IMR-90 (cell line): Measurements from ENCODE around the gene EPHA2. TPM values are rescaled to one million over a fixed set of nuclear protein-coding genes. Genes with fewer than 3 reads are reported as not detected.
A peak's percentile ranks its signal among the peaks of the same experiment; 100 is the strongest.

Experiments used
- ATAC-seq: fragments of 200-7000 bp; cut with Tn5 transposase; 2 replicates; pipeline ENCODE4 v1.9.1; 2020; ENCODE audit warnings: low read depth, mild to moderate bottlenecking, moderate library complexity
- BruUV-seq: library from RNA; stranded (reverse); fragments of 400-500 nt; replicated peaks from 2 replicates; lab custom pipeline; 2021; lab: Mats Ljungman, UMichigan
- CTCF ChIA-PET: fragments of 300-600 bp; formaldehyde crosslinking; extraction: SDS; loops from one replicate; lab custom pipeline; 2021; ENCODE audit warnings: antibody characterized with exemption; lab: Yijun Ruan, JAX
- POLR2A ChIA-PET: fragments of 300-600 bp; sonication (Branson Sonifier 250); formaldehyde crosslinking; loops from one replicate; lab custom pipeline; 2022; ENCODE audit warnings: antibody characterized with exemption; ENCODE audit not compliant: unreplicated experiment; lab: Charles Lee
- DNase-seq: peaks from one replicate; pipeline ENCODE4 v3.0.0; 2013
- H2AFZ ChIP-seq: replicated peaks from 2 replicates; pipeline ENCODE3; 2013; ENCODE audit warnings: low read length, mild to moderate bottlenecking; ENCODE audit not compliant: poor library complexity
- H2AK5ac ChIP-seq: 2 replicates; pipeline ENCODE4 v1.6.1; 2013; ENCODE audit warnings: low read depth, low read length, inconsistent platforms
- H2AK9ac ChIP-seq: replicated peaks from 2 replicates; pipeline ENCODE3; 2013; ENCODE audit warnings: mild to moderate bottlenecking, low read depth, low read length, moderate library complexity; ENCODE audit not compliant: poor library complexity
- H2BK120ac ChIP-seq: 2 replicates; pipeline ENCODE4 v1.6.1; 2013; ENCODE audit warnings: low read depth, low read length, inconsistent platforms
- H2BK15ac ChIP-seq: 3 replicates; pipeline ENCODE4 v1.6.1; 2013; ENCODE audit warnings: low read depth, low read length, inconsistent platforms
- H2BK20ac ChIP-seq: 2 replicates; pipeline ENCODE4 v1.6.1; 2013; ENCODE audit warnings: low read depth, mild to moderate bottlenecking, inconsistent platforms, low read length, moderate library complexity
- H2BK5ac ChIP-seq: 2 replicates; pipeline ENCODE4 v1.6.1; 2013; ENCODE audit warnings: mild to moderate bottlenecking, low read depth, low read length, inconsistent platforms; ENCODE audit not compliant: poor library complexity, severe bottlenecking
- H3K14ac ChIP-seq: replicated peaks from 2 replicates; pipeline ENCODE4 v1.6.1; 2013; ENCODE audit warnings: low read depth, low read length, inconsistent platforms
- H3K18ac ChIP-seq: 2 replicates; pipeline ENCODE4 v1.6.1; 2013; ENCODE audit warnings: low read depth, low read length, control low read depth
- H3K23ac ChIP-seq: 2 replicates; pipeline ENCODE4 v1.6.1; 2013; ENCODE audit warnings: low read depth, low read length, inconsistent platforms
- H3K27ac ChIP-seq: 2 replicates; pipeline ENCODE4 v1.5.1; 2013; ENCODE audit warnings: mild to moderate bottlenecking, control low read depth, low read length; ENCODE audit not compliant: insufficient read depth
- H3K27me3 ChIP-seq: 2 replicates; pipeline ENCODE4 v1.6.1; 2013; ENCODE audit warnings: low read length; ENCODE audit not compliant: control insufficient read depth, insufficient read depth
- H3K36me3 ChIP-seq: 2 replicates; pipeline ENCODE4 v1.6.1; 2013; ENCODE audit warnings: low read length, mixed read lengths; ENCODE audit not compliant: control insufficient read depth, insufficient read depth
- H3K4ac ChIP-seq: 2 replicates; pipeline ENCODE4 v1.6.1; 2013; ENCODE audit warnings: low read depth, low read length, inconsistent platforms
- H3K4me1 ChIP-seq: 2 replicates; pipeline ENCODE4 v1.6.1; 2013; ENCODE audit warnings: low read length, mixed read lengths; ENCODE audit not compliant: control insufficient read depth, insufficient read depth
- H3K4me2 ChIP-seq: 2 replicates; pipeline ENCODE4 v1.6.1; 2013; ENCODE audit warnings: low read depth, mild to moderate bottlenecking, control low read depth, low read length, moderate library complexity
- H3K4me3 ChIP-seq: 2 replicates; pipeline ENCODE4 v1.5.1; 2013; ENCODE audit warnings: low read depth, mild to moderate bottlenecking, control low read depth, low read length, moderate library complexity; ENCODE audit not compliant: insufficient read depth
- H3K56ac ChIP-seq: 2 replicates; pipeline ENCODE4 v1.6.1; 2013; ENCODE audit warnings: low read length, inconsistent platforms; ENCODE audit not compliant: insufficient read depth; ENCODE audit errors: extremely low read depth
- H3K79me1 ChIP-seq, 2 experiments: 2 replicates each; pipeline ENCODE4 v1.6.1; 2013; ENCODE audit warnings: low read length in 2 of 2, inconsistent platforms in 1 of 2, low read depth in 1 of 2
- H3K9ac ChIP-seq: 2 replicates; pipeline ENCODE4 v1.6.1; 2013; ENCODE audit warnings: low read depth, low read length, control low read depth
- H3K9me1 ChIP-seq: 2 replicates; pipeline ENCODE4 v1.6.1; 2013; ENCODE audit warnings: low read length, inconsistent platforms; ENCODE audit not compliant: insufficient read depth
- H3K9me3 ChIP-seq: 2 replicates; pipeline ENCODE4 v1.6.1; 2013; ENCODE audit warnings: low read length; ENCODE audit not compliant: control insufficient read depth, insufficient read depth
- H4K20me1 ChIP-seq: 2 replicates; pipeline ENCODE4 v1.6.1; 2013; ENCODE audit warnings: low read length, inconsistent platforms; ENCODE audit not compliant: insufficient read depth
- H4K5ac ChIP-seq: 2 replicates; pipeline ENCODE4 v1.6.1; 2013; ENCODE audit warnings: mild to moderate bottlenecking, low read depth, low read length, control low read depth
- H4K8ac ChIP-seq, 2 experiments: 2 replicates each; pipeline ENCODE4 v1.6.1; 2013; ENCODE audit warnings: low read depth in 2 of 2, low read length in 2 of 2, control low read depth in 1 of 2, inconsistent platforms in 1 of 2
- H4K91ac ChIP-seq: 2 replicates; pipeline ENCODE4 v1.6.1; 2013; ENCODE audit warnings: low read depth, low read length, inconsistent platforms; ENCODE audit not compliant: insufficient read depth
- FOS ChIP-seq: fragments of 150-350 bp; IDR thresholded peaks from 2 replicates; pipeline ENCODE4 v1.6.1; 2016; ENCODE audit warnings: low read depth, low read length
- NFE2L2 ChIP-seq: fragments of 150-350 bp; IDR thresholded peaks from 2 replicates; pipeline ENCODE4 v1.6.1; 2016; ENCODE audit warnings: low read depth, mild to moderate bottlenecking, low read length
- SMC3 ChIP-seq: fragments of 150-350 bp; IDR thresholded peaks from 2 replicates; pipeline ENCODE4 v1.6.1; 2016; ENCODE audit warnings: low read depth, mild to moderate bottlenecking, antibody characterized with exemption, low read length, moderate library complexity
- WGBS, 2 experiments: methylation state at CpG; one replicate each; pipeline versions ENCODE4 v1.1.5 to v1.1.7; 2013; ENCODE audit warnings: missing lambda C conversion rate in 2 of 2; ENCODE audit not compliant: insufficient read length in 1 of 2; ENCODE audit errors: extremely low coverage in 2 of 2; 5-methylcytosine and 5-hydroxymethylcytosine counted together
- dilution Hi-C: fragments of 300-500 bp; cut with HindIII; formaldehyde crosslinking; loops from one replicate; pipeline ENCODE4 v1.14.3; 2018; ENCODE audit warnings: low sequenced_read_pairs; ENCODE audit not compliant: unreplicated experiment
- in situ Hi-C: fragments of 300-500 bp; cut with MboI; formaldehyde crosslinking; loops from 3 replicates; pipeline ENCODE4 v1.14.3; 2019; ENCODE audit warnings: low sequenced_read_pairs, inconsistent platforms, mixed read lengths
- intact Hi-C: fragments of 100-400 bp; cut with micrococcal nuclease; formaldehyde crosslinking; loops from 2 replicates; pipeline ENCODE4 v1.10.0; 2022
- polyA plus RNA-seq, 3 experiments: library from polyadenylated mRNA; depleted of rRNA; stranded (reverse); fragments of >200 nt; gene quantifications; 2 replicates each; pipeline ENCODE4 v1.2.3, GENCODE V29; 2012; ENCODE audit warnings: low replicate concordance in 1 of 3
- total RNA-seq: library from RNA; depleted of rRNA; stranded (reverse); fragments of >200 nt; gene quantifications from 2 replicates; pipeline ENCODE4 v1.2.3, GENCODE V29; 2012
- TF ChIP-seq, protein P1 (sequence below): fragments of 150-350 bp; IDR thresholded peaks from 2 replicates; pipeline ENCODE4 v1.6.1; 2017; ENCODE audit warnings: mild to moderate bottlenecking, antibody characterized with exemption, low read length, low read depth
- TF ChIP-seq, protein P2 (sequence below): conservative IDR thresholded peaks from 2 replicates; pipeline ENCODE4 v1.5.1; 2012; ENCODE audit warnings: mild to moderate bottlenecking, low read depth, low read length, improper control_type of control experiment

Gene EPHA2
- total and polyA plus RNA-seq, 2 of the 4 experiments (the other 2 are of a cell fraction) = 24.0 to 72.6 TPM

GRCh38 chr1:16186655-16187235 is 30.9 kb upstream of the EPHA2 start:
- Histone ChIP-seq H3K4me3 (no peak overlapping the region), H3K56ac (no peak overlapping the region), H2BK120ac (peak overlapping the region; percentile 52; the same call in 1 of the 2 replicates), H3K18ac (no peak overlapping the region), H3K79me1 (peaks cover 5 to 7% of the 10 kb centered on the region in 2 experiments; a peak in 3 of 4 replicates), H4K20me1 (no peaks in the 10 kb centered on the region), H4K8ac (no peak overlapping the region), H3K4me1 (peaks cover 10% of the 10 kb centered on the region), H3K14ac (no peak overlapping the region), H2BK5ac (no peak overlapping the region), H2AFZ (peak overlapping the region; percentile 33), H3K23ac (no peak overlapping the region), H2BK15ac (peak overlapping the region; percentile 54; the same call in 1 of the 3 replicates), H3K27me3 (no peaks in the 10 kb centered on the region), H4K91ac (no peak overlapping the region), H3K4me2 (no peak overlapping the region), H3K27ac (no peak overlapping the region), H3K9me1 (no peaks in the 10 kb centered on the region), H2AK5ac (peak overlapping the region; percentile 69; the same call in 1 of the 2 replicates), H4K5ac (no peak overlapping the region), H3K36me3 (no peaks in the 10 kb centered on the region), H3K9ac (no peak overlapping the region), H2BK20ac (peak overlapping the region; percentile 78), H3K9me3 (no peaks in the 10 kb centered on the region), H3K4ac (peak overlapping the region; percentile 48; the same call in 1 of the 2 replicates), H2AK9ac (peak overlapping the region; percentile 28)
- intact Hi-C loops (loop anchor here (1.0 to 5.0 kb wide), 5 partner anchors 32 to 176 kb away; no protein-coding TSS in a partner anchor), in situ Hi-C loops (loop anchor here (25.0 kb wide), 1 partner anchor 399 kb away; no protein-coding TSS in a partner anchor), dilution Hi-C loops (no loop called here)
- ChIA-PET POLR2A (no interaction called here), CTCF (interaction anchor here (0.9 to 2.0 kb wide), 3 partner anchors 104 to 109 kb away, joined by 3 to 15 read pairs (median 11); no protein-coding TSS in a partner anchor)
- 85% methylated on average over 5 of the region's 9 CpGs; no CpG with 5 or more reads in 1 of the 2 experiments for WGBS, 2 experiments
- TF ChIP-seq, protein P1, sequence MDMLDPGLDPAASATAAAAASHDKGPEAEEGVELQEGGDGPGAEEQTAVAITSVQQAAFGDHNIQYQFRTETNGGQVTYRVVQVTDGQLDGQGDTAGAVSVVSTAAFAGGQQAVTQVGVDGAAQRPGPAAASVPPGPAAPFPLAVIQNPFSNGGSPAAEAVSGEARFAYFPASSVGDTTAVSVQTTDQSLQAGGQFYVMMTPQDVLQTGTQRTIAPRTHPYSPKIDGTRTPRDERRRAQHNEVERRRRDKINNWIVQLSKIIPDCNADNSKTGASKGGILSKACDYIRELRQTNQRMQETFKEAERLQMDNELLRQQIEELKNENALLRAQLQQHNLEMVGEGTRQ = no peak
- no peak for TF ChIP-seq FOS
- TF ChIP-seq, protein P2, sequence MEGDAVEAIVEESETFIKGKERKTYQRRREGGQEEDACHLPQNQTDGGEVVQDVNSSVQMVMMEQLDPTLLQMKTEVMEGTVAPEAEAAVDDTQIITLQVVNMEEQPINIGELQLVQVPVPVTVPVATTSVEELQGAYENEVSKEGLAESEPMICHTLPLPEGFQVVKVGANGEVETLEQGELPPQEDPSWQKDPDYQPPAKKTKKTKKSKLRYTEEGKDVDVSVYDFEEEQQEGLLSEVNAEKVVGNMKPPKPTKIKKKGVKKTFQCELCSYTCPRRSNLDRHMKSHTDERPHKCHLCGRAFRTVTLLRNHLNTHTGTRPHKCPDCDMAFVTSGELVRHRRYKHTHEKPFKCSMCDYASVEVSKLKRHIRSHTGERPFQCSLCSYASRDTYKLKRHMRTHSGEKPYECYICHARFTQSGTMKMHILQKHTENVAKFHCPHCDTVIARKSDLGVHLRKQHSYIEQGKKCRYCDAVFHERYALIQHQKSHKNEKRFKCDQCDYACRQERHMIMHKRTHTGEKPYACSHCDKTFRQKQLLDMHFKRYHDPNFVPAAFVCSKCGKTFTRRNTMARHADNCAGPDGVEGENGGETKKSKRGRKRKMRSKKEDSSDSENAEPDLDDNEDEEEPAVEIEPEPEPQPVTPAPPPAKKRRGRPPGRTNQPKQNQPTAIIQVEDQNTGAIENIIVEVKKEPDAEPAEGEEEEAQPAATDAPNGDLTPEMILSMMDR = no peak
- no peak for TF ChIP-seq NFE2L2
- no peak for TF ChIP-seq SMC3
- ATAC-seq (no peak), DNase-seq (no peak)
- no TSS peak for BruUV-seq
